Spleen (tissue), 11 donors: ENCODE results near the gene TWF2. TPM values are rescaled to one million over a fixed set of nuclear protein-coding genes. Genes with fewer than 3 reads are reported as not detected.
A peak's percentile ranks its signal among the peaks of the same experiment; 100 is the strongest.

Experiments used
- DNase-seq: peaks from one replicate; pipeline ENCODE4 v3.0.0-alpha.2; 2020
- H3K27ac ChIP-seq, 8 donors: fragments of 200-600 bp; sonication (generic) in 7 of 8; 1 replicate in 4 of 8; 2 replicates in 4 of 8; pipeline versions ENCODE4 v1.5.0 to v1.8.0; 2016 to 2021; ENCODE audit warnings: inconsistent platforms in 4 of 8, mild to moderate bottlenecking in 4 of 8, moderate library complexity in 1 of 8
- H3K27me3 ChIP-seq, 7 donors: fragments of 200-600 bp; sonication (generic) in 6 of 7; replicated peaks in 1 of 7; 1 replicate in 4 of 7; 2 replicates in 3 of 7; pipeline versions ENCODE4 v1.5.0 to v1.8.0; 2016 to 2021; ENCODE audit warnings: inconsistent platforms in 3 of 7, mild to moderate bottlenecking in 1 of 7
- H3K36me3 ChIP-seq, 6 donors: fragments of 200-600 bp; sonication (generic) in 5 of 6; 1 replicate in 4 of 6; 2 replicates in 2 of 6; pipeline versions ENCODE4 v1.5.0 to v1.8.0; 2016 to 2021; ENCODE audit warnings: inconsistent platforms in 2 of 6
- H3K4me1 ChIP-seq, 6 donors: fragments of 200-600 bp; sonication (generic) in 5 of 6; 1 replicate in 3 of 6; 2 replicates in 3 of 6; pipeline versions ENCODE4 v1.5.0 to v1.8.0; 2016 to 2021; ENCODE audit warnings: inconsistent platforms in 3 of 6
- H3K4me3 ChIP-seq, 8 donors: fragments of 200-600 bp; sonication (generic) in 7 of 8; 1 replicate in 4 of 8; 2 replicates in 4 of 8; pipeline versions ENCODE4 v1.5.0 to v1.8.0; 2016 to 2021; ENCODE audit warnings: inconsistent platforms in 4 of 8, mild to moderate bottlenecking in 4 of 8, moderate library complexity in 2 of 8
- H3K9me3 ChIP-seq, 8 donors: fragments of 200-600 bp; sonication (generic) in 7 of 8; 1 replicate in 4 of 8; 2 replicates in 4 of 8; pipeline versions ENCODE4 v1.5.0 to v1.8.0; 2016 to 2021; ENCODE audit warnings: inconsistent platforms in 4 of 8
- CTCF ChIP-seq, 11 experiments: fragments of 200-600 bp in 7 of 11; fragments of 450-650 bp in 4 of 11; sonication (generic) in 4 of 11; IDR thresholded peaks in 8 of 11; conservative IDR thresholded peaks in 3 of 11; 1 replicate in 7 of 11; 2 replicates in 4 of 11; pipeline versions ENCODE4 v1.4.0 to v1.8.0; 2016 to 2021; ENCODE audit warnings: antibody characterized with exemption in 11 of 11, inconsistent platforms in 4 of 11, mild to moderate bottlenecking in 1 of 11
- POLR2A ChIP-seq, 3 donors: fragments of 450-650 bp; IDR thresholded peaks; one replicate each; pipeline ENCODE4 v1.5.1; 2017; ENCODE audit warnings: antibody characterized with exemption in 3 of 3, mild to moderate bottlenecking in 1 of 3
- POLR2AphosphoS5 ChIP-seq, 3 donors: sonication (generic); formaldehyde crosslinking; IDR thresholded peaks; one replicate each; pipeline ENCODE4 v1.5.1; 2017; ENCODE audit warnings: antibody characterized with exemption in 3 of 3
- WGBS, 5 donors: extraction: QIAGEN DNeasy Blood & Tissue Kit in 3 of 5; methylation state at CpG; one replicate each; pipeline versions ENCODE4 v1.1.5 to v1.1.7; 2013 to 2018; 5-methylcytosine and 5-hydroxymethylcytosine counted together
- intact Hi-C: fragments of 100-400 bp; cut with DNase I; formaldehyde crosslinking; loops from one replicate; pipeline ENCODE4 v1.15.0; 2023; ENCODE audit warnings: low total_unique reads
- polyA plus RNA-seq, 3 donors: library from polyadenylated mRNA; stranded (reverse); fragments of 200-250 nt; gene quantifications; one replicate each; pipeline ENCODE4 v1.2.1, GENCODE V29; 2013
- total RNA-seq, 7 donors: library from RNA; depleted of rRNA in 3 of 7; stranded (reverse); fragments of >200 nt in 3 of 7; fragmentation: NEBNext Ultra II Directional in 4 of 7; extraction: Animal tissue kit (Norgen Biotek cat#: 25700) in 4 of 7; gene quantifications; one replicate each; pipeline versions ENCODE4 v1.1.0 to v1.2.1, GENCODE V29; 2016 to 2021
- donor health status: healthy with polysubstance abuse.
- donor health status: DM: no; HTN: no; CAD: no; lungs with moderate emphysema.
- donor health status: DM: no; HTN: no; CAD: no.
- donor health status: Bipolar disorder and iron deficiency.
- donor health status: healthy.
- donor health status: DM: no; HTN: no; CAD: no.
- donor health status: DM: yes; HTN: yes; CAD: no.

TWF2 gene
- total and polyA plus RNA-seq, 10 donors, result 47.3 to 109 (median 68.0) TPM

DNA sequence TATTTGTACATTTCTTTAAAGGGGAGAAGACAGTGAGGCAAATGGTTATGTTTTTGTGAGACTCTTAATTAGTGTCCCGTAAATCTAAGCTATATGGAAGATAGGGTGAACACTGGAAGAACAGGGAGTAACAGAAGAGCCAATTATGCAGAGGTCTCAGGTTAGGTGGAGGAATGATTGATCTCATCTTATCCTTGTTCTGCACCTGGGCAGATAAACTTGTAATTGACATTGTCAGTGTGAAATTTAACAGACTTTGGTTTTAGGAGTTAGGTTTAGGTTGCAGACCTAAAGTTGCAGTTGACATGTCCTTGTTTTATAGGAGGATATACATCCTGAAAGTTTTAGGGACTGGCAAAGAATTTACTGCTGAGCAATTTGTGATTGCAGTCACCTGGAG lies 3.1 kb upstream of the TWF2 start:
- TF ChIP-seq POLR2AphosphoS5 (IDR thresholded peaks at IDR 0.05) (no peak), CTCF (IDR thresholded peaks at IDR 0.05 in 8 of 11, conservative IDR thresholded peaks at IDR 0.05 in 3 of 11) (no peak), POLR2A (IDR thresholded peaks at IDR 0.05) (no peak)
- H3K4me3 ChIP-seq, result no peak overlapping the region
- no peak for DNase-seq
- no peak overlapping the region for H3K27ac ChIP-seq
- no peaks in the 10 kb centered on the region for H3K27me3 ChIP-seq
- no peaks in the 10 kb centered on the region for H3K9me3 ChIP-seq
- 88 to 100% (median 97%) methylated on average over 1 of the region's 1 CpG for WGBS, 5 donors
- peaks cover 19 to 84% (median 67%) of the 10 kb centered on the region in 6 donors for H3K4me1 ChIP-seq
- intact Hi-C loops, result no loop called here
- no peaks in the 10 kb centered on the region for H3K36me3 ChIP-seq

DNA sequence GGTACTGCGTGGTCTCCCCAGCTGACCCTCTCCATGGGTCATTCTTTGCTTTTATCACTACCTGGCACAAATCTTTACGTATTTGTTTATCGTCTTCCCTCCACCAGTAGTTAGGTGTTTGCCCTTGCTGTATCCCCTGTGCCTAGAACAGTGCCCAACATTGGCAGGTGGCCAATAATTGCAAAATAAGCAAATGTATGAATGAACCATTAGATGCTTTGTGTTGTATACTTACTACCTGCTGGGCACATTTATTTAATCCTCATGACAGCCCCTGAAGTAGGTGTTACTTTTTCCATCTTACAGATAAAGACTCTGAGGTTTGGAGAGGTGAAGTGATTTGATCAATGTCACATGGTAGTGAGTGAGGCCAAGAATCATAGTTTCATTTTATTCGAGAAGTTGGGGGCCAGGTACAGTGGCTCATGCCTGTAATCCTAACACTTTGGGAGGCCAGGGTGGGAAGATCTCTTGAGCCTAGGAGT lies 2.0 kb upstream of the TWF2 start:
- WGBS, 5 donors, result 83 to 92% (median 87%) methylated on average over 4 of the region's 4 CpGs
- Histone ChIP-seq H3K4me3 (no peak overlapping the region), H3K36me3 (peaks cover 0 to under 1% (median 0%) of the 10 kb centered on the region in 6 donors), H3K27ac (peak overlapping the region in 3 of 8 donors; percentile 96 to 98 (median 97)), H3K27me3 (no peaks in the 10 kb centered on the region), H3K9me3 (no peaks in the 10 kb centered on the region), H3K4me1 (peaks cover 26 to 84% (median 66%) of the 10 kb centered on the region in 6 donors)
- DNase-seq, result no peak
- TF ChIP-seq CTCF (IDR thresholded peaks at IDR 0.05 in 8 of 11, conservative IDR thresholded peaks at IDR 0.05 in 3 of 11) (no peak), POLR2AphosphoS5 (IDR thresholded peaks at IDR 0.05) (no peak), POLR2A (IDR thresholded peaks at IDR 0.05) (no peak)
- intact Hi-C loops, result no loop called here

DNA sequence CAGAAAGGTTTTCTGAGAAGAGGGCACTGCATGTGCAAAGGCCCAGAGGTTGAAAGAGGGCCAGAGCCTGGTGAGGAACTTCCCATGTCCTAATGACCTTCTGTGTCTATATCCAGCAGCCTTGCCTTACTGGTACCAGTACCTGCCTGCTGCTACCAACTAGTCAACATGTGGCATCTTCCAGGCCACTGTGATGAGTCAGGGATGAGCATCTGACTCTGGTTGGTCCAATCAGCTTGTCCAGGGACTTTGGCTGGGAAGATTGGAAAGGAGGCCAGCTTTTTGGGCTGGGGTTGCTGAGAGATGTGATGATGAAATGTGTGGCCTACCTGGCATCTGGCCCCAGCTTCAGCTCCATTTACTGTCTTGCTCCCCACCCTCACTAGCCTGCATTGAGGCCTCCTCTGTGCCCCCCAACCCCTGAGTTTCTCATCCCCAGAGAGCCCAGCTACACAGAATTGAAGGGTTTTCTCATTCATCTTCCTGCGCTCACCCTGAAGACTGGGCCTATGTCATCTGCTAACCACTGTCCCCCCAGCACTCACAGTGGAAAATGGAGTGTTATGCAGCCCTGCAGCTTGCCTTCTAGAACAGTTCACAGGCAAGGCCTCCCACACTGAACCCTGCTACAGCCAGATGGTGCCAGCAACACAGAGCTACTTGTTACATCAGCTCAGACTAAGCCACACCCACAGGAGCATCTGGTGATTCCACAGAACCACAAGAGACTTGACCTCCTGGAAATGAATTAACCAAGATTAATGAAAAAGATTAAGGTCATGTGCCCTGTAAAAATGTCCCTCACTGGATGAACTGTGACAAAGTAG lies 1.3 kb upstream of the TWF2 start:
- H3K4me1 ChIP-seq, result peaks cover 26 to 87% (median 70%) of the 10 kb centered on the region in 6 donors
- no peak for TF ChIP-seq CTCF (IDR thresholded peaks at IDR 0.05 in 8 of 11, conservative IDR thresholded peaks at IDR 0.05 in 3 of 11)
- peak in 1 of 3 donors; percentile 23 for TF ChIP-seq POLR2AphosphoS5 (IDR thresholded peaks at IDR 0.05)
- TF ChIP-seq POLR2A (IDR thresholded peaks at IDR 0.05), result no peak
- intact Hi-C loops, result no loop called here
- H3K36me3 ChIP-seq, result peaks cover 0 to 7% (median 0%) of the 10 kb centered on the region in 6 donors
- H3K9me3 ChIP-seq, result no peaks in the 10 kb centered on the region
- peak overlapping the region in 6 of 8 donors; percentile 90 to 98 (median 95) for H3K4me3 ChIP-seq
- WGBS, 5 donors, result 85 to 100% (median 94%) methylated on average over 1 of the region's 1 CpG
- DNase-seq, result peak; percentile 69
- H3K27me3 ChIP-seq, result no peaks in the 10 kb centered on the region
- H3K27ac ChIP-seq, result peak overlapping the region; percentile 47 to 98 (median 94)

DNA sequence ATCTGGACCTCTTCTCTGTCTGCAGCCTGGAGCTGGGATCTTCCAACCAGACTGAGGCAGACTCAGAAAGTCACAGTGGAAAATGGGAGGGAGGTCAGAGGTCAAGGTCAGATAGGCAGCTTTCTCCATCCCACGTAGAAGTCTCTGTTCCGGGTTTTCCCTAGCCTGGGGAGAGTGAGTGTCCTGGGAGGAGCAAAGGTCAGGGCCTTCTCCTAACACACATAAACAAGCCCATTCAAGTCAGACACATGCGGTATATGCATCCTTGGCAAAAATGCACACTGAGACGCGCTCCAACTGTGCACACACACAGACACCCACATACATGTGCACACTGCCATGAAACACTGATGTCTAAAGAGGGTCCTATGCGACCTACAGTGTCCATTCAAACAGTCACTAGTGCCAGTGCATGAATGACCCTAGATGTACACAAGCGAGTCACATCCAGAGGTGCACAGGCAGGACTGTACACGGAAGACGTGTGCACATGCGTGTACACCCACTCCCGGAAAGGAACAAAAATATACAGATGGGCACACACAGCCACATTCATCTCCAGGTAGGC lies 681 bp downstream of the TWF2 start:
- peaks cover 26 to 87% (median 64%) of the 10 kb centered on the region in 6 donors for H3K4me1 ChIP-seq
- 10 to 21% (median 15%) methylated on average over 11 of the region's 11 CpGs for WGBS, 5 donors
- H3K27me3 ChIP-seq, result no peaks in the 10 kb centered on the region
- DNase-seq, result no peak
- peak overlapping the region; percentile 71 to 98 (median 94) for H3K27ac ChIP-seq
- H3K4me3 ChIP-seq, result peak overlapping the region; percentile 90 to 98 (median 94)
- TF ChIP-seq CTCF (IDR thresholded peaks at IDR 0.05 in 8 of 11, conservative IDR thresholded peaks at IDR 0.05 in 3 of 11) (no peak), POLR2AphosphoS5 (IDR thresholded peaks at IDR 0.05) (no peak), POLR2A (IDR thresholded peaks at IDR 0.05) (no peak)
- H3K9me3 ChIP-seq, result no peaks in the 10 kb centered on the region
- intact Hi-C loops, result loop anchor here (5.0 kb wide), 1 partner anchor 39 kb away; the partner anchor contains the start of gene WDR82
- H3K36me3 ChIP-seq, result peaks cover 0 to 27% (median 11%) of the 10 kb centered on the region in 6 donors
